ENCODE results near the gene MVB12B.

MVB12B gene

DNA sequence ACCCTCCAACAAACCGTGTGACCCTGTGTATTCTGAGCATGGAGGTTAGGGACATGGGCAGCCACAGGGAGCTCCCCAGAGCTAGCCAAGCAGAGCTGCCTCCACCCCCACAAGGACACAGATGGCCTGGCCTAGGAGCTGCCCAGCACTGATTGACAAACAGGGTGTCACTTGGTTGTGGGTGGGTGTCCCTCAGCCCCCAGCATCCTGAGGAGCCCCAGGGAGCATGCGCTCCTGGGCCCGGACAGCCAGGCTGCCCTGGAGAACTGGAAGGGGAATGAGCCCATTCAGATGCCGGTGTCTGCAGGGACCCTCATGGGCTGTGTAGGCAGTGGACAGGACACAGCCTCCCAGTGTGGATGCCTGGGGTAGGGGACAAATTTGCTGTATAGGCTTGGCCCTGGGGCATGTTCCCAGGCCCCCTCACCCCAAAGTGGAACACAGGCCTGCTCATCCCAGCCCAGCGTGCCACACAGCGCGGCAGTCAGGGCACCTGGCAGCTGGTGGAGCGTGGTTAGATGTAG lies 162.3 kb downstream of the MVB12B start:
- Histone ChIP-seq H3K4me2 (peak overlapping the region; percentile 16), H3K27ac (no peak overlapping the region), H3K9ac (no peak overlapping the region), H3K36me3 (no peaks in the 10 kb centered on the region), H3K4me1 (peaks cover 26% of the 10 kb centered on the region), H3K27me3 (peaks cover 4% of the 10 kb centered on the region; the same call in 1 of the 2 replicates), H4K20me1 (0 out of 2 replicates have a peak, but pooled peaks cover 6% of the 10 kb centered on the region), H3K4me3 (no peak overlapping the region), H3K9me3 (no peaks in the 10 kb centered on the region)
- no peak for TF ChIP-seq Cebpa-rat (IDR thresholded peaks at IDR 0.05)

DNA sequence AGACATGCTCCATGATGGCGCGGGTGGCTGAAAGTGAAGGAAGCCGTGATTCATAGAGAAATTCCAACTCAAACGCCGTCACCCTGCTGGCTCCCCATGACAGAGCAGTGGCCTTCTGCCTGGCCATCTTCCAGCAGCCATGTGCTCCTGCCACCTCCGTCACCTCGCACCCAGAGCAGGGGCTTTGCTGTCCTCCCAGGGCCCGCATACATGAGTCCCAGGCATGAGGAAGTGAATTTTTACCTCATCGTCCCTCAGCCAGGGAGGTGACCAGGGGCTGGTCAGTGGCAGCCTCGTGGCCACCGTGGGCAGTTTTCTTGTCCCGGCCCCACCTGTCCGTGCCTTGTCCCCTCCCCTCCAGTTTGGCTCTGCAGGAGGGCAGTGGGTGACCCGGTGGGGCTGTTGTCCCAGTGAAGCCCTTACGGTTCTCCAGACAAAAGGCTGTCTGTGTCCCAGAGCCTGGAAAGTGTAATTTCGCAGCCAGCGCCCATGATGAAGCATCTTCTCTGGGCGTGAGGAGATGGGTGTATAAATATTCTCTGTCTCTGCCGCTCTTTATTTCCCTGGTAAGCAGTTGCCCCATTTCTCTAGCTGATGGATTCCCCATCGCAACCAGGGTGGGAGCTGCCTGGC lies 163.1 kb downstream of the MVB12B start:
- peaks cover 4% of the 10 kb centered on the region; the same call in 1 of the 2 replicates for H3K27me3 ChIP-seq
- no peaks in the 10 kb centered on the region for H3K36me3 ChIP-seq
- H4K20me1 ChIP-seq: 0 out of 2 replicates have a peak, but pooled peaks cover 6% of the 10 kb centered on the region
- H3K4me1 ChIP-seq: peaks cover 25% of the 10 kb centered on the region
- peak overlapping the region; percentile 59 for H3K4me2 ChIP-seq
- H3K4me3 ChIP-seq: no peak overlapping the region
- no peak overlapping the region for H3K9ac ChIP-seq
- H3K9me3 ChIP-seq: no peaks in the 10 kb centered on the region
- no peak for TF ChIP-seq Cebpa-rat (IDR thresholded peaks at IDR 0.05)
- H3K27ac ChIP-seq: no peak overlapping the region

GRCh38 chr9:126490214-126490631 lies 163.6 kb downstream of the MVB12B start:
- peak overlapping the region; percentile 59 for H3K4me2 ChIP-seq
- TF ChIP-seq Cebpa-rat (IDR thresholded peaks at IDR 0.05): no peak
- peaks cover 4% of the 10 kb centered on the region; the same call in 1 of the 2 replicates for H3K27me3 ChIP-seq
- no peaks in the 10 kb centered on the region for H3K9me3 ChIP-seq
- 0 out of 2 replicates have a peak, but pooled peaks cover 6% of the 10 kb centered on the region for H4K20me1 ChIP-seq
- no peak overlapping the region for H3K27ac ChIP-seq
- peaks cover 25% of the 10 kb centered on the region for H3K4me1 ChIP-seq
- H3K36me3 ChIP-seq: no peaks in the 10 kb centered on the region
- no peak overlapping the region for H3K9ac ChIP-seq
- no peak overlapping the region for H3K4me3 ChIP-seq

- Histone ChIP-seq H3K27me3 (peaks cover 4% of the 10 kb centered on the region; the same call in 1 of the 2 replicates), H4K20me1 (0 out of 2 replicates have a peak, but pooled peaks cover 6% of the 10 kb centered on the region)
These were observed 164.4 kb downstream of the MVB12B start for GRCh38 chr9:126490871-126491567.

DNA sequence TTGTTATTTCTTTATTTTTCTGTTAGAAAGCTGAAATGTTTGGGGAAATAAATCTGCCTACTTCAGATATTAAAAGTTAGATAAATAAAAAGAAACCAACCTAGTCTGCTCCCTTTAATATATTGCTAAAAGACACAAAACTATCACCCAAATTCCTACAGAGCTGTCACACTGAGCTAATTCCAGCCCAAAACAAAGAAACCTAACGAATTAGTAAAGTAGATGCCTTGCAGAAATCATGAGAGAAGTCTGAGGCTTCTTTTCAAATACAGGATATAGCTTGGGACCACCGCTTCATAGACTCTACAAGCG lies 164.9 kb downstream of the MVB12B start:
- TF ChIP-seq Cebpa-rat (IDR thresholded peaks at IDR 0.05): no peak
- H3K27ac ChIP-seq: no peak overlapping the region
- no peak overlapping the region for H3K9ac ChIP-seq
- H3K9me3 ChIP-seq: no peaks in the 10 kb centered on the region
- H4K20me1 ChIP-seq: 0 out of 2 replicates have a peak, but pooled peaks cover 6% of the 10 kb centered on the region
- peaks cover 4% of the 10 kb centered on the region; the same call in 1 of the 2 replicates for H3K27me3 ChIP-seq
- H3K4me3 ChIP-seq: no peak overlapping the region
- no peak overlapping the region for H3K4me2 ChIP-seq
- peaks cover 25% of the 10 kb centered on the region for H3K4me1 ChIP-seq
- no peaks in the 10 kb centered on the region for H3K36me3 ChIP-seq

More at GRCh38 chr9:126490871-126491567, 164.4 kb downstream of the MVB12B start:
- Histone ChIP-seq H3K4me1 (peaks cover 25% of the 10 kb centered on the region), H3K4me2 (peak overlapping the region; percentile 59), H3K9ac (no peak overlapping the region), H3K27ac (no peak overlapping the region), H3K9me3 (no peaks in the 10 kb centered on the region), H3K36me3 (no peaks in the 10 kb centered on the region), H3K4me3 (no peak overlapping the region)
- TF ChIP-seq Cebpa-rat (IDR thresholded peaks at IDR 0.05): no peak

DNA sequence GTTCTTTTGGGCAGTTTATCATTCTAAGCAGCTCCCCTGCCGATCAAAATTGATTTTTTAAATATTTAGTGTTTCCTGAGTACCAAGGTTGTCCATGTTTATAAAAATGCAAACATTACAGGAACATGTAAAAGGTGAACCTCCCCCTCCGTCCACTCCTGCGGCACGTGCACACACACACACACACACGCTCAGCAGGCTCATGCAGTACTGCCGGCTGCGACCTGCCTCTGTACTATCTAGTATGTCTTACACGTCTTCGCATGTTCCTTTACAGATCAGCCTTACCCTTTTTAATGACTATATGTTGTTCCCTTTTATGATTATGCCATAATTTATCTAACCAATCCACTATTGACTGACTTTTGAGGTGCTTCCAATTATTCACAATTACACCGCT lies 165.3 kb downstream of the MVB12B start:
- H3K36me3 ChIP-seq: no peaks in the 10 kb centered on the region
- TF ChIP-seq Cebpa-rat (IDR thresholded peaks at IDR 0.05): no peak
- H3K4me3 ChIP-seq: no peak overlapping the region
- no peak overlapping the region for H3K4me2 ChIP-seq
- H3K9ac ChIP-seq: no peak overlapping the region
- peaks cover 4% of the 10 kb centered on the region; the same call in 1 of the 2 replicates for H3K27me3 ChIP-seq
- peaks cover 25% of the 10 kb centered on the region for H3K4me1 ChIP-seq
- no peaks in the 10 kb centered on the region for H3K9me3 ChIP-seq
- H4K20me1 ChIP-seq: 0 out of 2 replicates have a peak, but pooled peaks cover 6% of the 10 kb centered on the region
- no peak overlapping the region for H3K27ac ChIP-seq

- no peaks in the 10 kb centered on the region for H3K9me3 ChIP-seq
- peaks cover 35% of the 10 kb centered on the region for H3K4me1 ChIP-seq
- peaks cover 4% of the 10 kb centered on the region; the same call in 1 of the 2 replicates for H3K27me3 ChIP-seq
- H3K36me3 ChIP-seq: no peaks in the 10 kb centered on the region
- no peak overlapping the region for H3K27ac ChIP-seq
- H3K4me2 ChIP-seq: no peak overlapping the region
- no peak for TF ChIP-seq Cebpa-rat (IDR thresholded peaks at IDR 0.05)
- no peaks in the 10 kb centered on the region for H4K20me1 ChIP-seq
- no peak overlapping the region for H3K4me3 ChIP-seq
- H3K9ac ChIP-seq: no peak overlapping the region
These were observed 167.6 kb downstream of the MVB12B start for GRCh38 chr9:126494264-126494663.

DNA sequence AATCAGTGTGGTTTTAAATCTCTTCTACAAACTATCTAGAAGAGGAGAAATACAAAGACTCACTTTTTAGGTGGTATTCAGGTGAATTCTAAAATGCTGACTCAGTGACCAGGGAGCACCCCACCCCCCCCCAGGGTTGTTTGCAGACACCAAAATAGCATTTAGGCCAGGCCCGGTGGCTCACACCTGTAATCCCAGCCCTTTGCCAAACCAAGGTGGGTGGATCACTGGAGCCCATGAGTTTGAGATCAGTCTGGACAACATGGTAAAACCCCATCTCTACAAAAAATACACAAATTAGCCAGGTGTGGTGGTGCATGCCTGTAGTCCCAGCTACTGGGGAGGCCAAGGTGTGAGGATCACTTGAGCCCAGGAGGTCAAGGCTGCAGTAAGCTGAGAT lies 168.1 kb downstream of the MVB12B start:
- Histone ChIP-seq H3K4me1 (peaks cover 37% of the 10 kb centered on the region), H3K4me3 (no peak overlapping the region), H3K4me2 (no peak overlapping the region), H3K36me3 (no peaks in the 10 kb centered on the region), H3K27ac (no peak overlapping the region), H4K20me1 (peaks cover 3% of the 10 kb centered on the region), H3K9me3 (no peaks in the 10 kb centered on the region), H3K27me3 (peaks cover 4% of the 10 kb centered on the region; the same call in 1 of the 2 replicates), H3K9ac (no peak overlapping the region)
- no peak for TF ChIP-seq Cebpa-rat (IDR thresholded peaks at IDR 0.05)

GRCh38 chr9:126495411-126496180 lies 169.0 kb downstream of the MVB12B start:
- Histone ChIP-seq H3K9me3 (no peaks in the 10 kb centered on the region), H3K4me2 (no peak overlapping the region), H3K4me1 (peaks cover 39% of the 10 kb centered on the region), H3K4me3 (no peak overlapping the region), H4K20me1 (peaks cover 11% of the 10 kb centered on the region), H3K27me3 (no peaks in the 10 kb centered on the region; the same call in 1 of the 2 replicates), H3K36me3 (no peaks in the 10 kb centered on the region), H3K9ac (no peak overlapping the region), H3K27ac (no peak overlapping the region)
- TF ChIP-seq Cebpa-rat (IDR thresholded peaks at IDR 0.05): no peak

Data from BLaER1 (cell line).